Activated CD4-positive, alpha-beta T cell treated with anti-CD3 and anti-CD28 coated beads, Interleukin-2, Interleukin-4, amounts not matched to agents 100 ng/mL and 50 ng/mL, durations not matched to agents 16 hours and 8 hours (primary cell): ENCODE results near the gene LETMD1.
"Not testable (repeated sequence)": the region's sequence is repeated elsewhere in the genome, so short reads cannot be mapped to it uniquely, and the experiment has no call there.

Source experiments
- DNase-seq: peaks from one replicate; pipeline ENCODE4 v3.0.0-alpha.2; 2020; ENCODE audit warnings: low spot score

LETMD1 gene

GRCh38 chr12:51077930-51078329 is 29.8 kb downstream of the LETMD1 start:
- DNase-seq, result no peak

GRCh38 chr12:51078346-51078745 is 30.2 kb downstream of the LETMD1 start:
- not testable (repeated sequence) for DNase-seq

GRCh38 chr12:51078866-51079265 is 30.7 kb downstream of the LETMD1 start:
- DNase-seq, result not testable (repeated sequence)

- DNase-seq, result no peak
Measured at GRCh38 chr12:51080136-51080535, 32.0 kb downstream of the LETMD1 start.

- no peak for DNase-seq
Measured at GRCh38 chr12:51081421-51081820, 33.3 kb downstream of the LETMD1 start.

- no peak for DNase-seq
Measured at GRCh38 chr12:51082561-51083125, 34.5 kb downstream of the LETMD1 start.

- peak; percentile 96 for DNase-seq
Measured at GRCh38 chr12:51083126-51083833, 35.2 kb downstream of the LETMD1 start, which contains the start of gene CSRNP2. TSS of gene CSRNP2 (minus strand) at chr12:51083596. CDS start at chr12:51076561, 7,035 bp downstream.

- no peak for DNase-seq
Measured at GRCh38 chr12:51085757-51086156, 37.6 kb downstream of the LETMD1 start.

- DNase-seq, result no peak
Measured at GRCh38 chr12:51086933-51087332, 38.8 kb downstream of the LETMD1 start.

- DNase-seq, result peak; percentile 66
Measured at GRCh38 chr12:51087818-51088217, 39.7 kb downstream of the LETMD1 start.

GRCh38 chr12:51090705-51091229 is 42.6 kb downstream of the LETMD1 start:
- DNase-seq, result no peak

- no peak for DNase-seq
Measured at GRCh38 chr12:51098611-51099010, 50.5 kb downstream of the LETMD1 start.

- no peak for DNase-seq
Measured at GRCh38 chr12:51103977-51104376, 55.9 kb downstream of the LETMD1 start.

- no peak for DNase-seq
Measured at GRCh38 chr12:51108136-51108535, 60.0 kb downstream of the LETMD1 start.
